ENCODE data around the gene ACKR2. TPM values are rescaled to one million over a fixed set of nuclear protein-coding genes. Genes with fewer than 3 reads are reported as not detected.

Gene ACKR2
- total RNA-seq, 1 experiment from 2014 or later = not detected

GRCh38 chr3:42873221-42873982 lies 64.2 kb downstream of the ACKR2 start:
- no peak overlapping the region for H3K4me3 Mint-ChIP-seq
- Histone ChIP-seq H4K5ac (ENCODE audit: insufficient read length, low read depth, low read length) (no peak overlapping the region), H3K27me3 (ENCODE audit: insufficient read depth, low read length) (no peaks in the 10 kb centered on the region), H2BK5ac (ENCODE audit: insufficient read length, low read length) (no peak overlapping the region), H3K23ac (ENCODE audit: insufficient read length, low read depth, low read length) (no peak overlapping the region), H3K9ac (ENCODE audit: extremely low read depth, insufficient read length, low read length) (no peak overlapping the region), H2BK15ac (ENCODE audit: low read depth, low read length) (no peak overlapping the region), H2BK20ac (ENCODE audit: low read depth, low read length, poor library complexity, severe bottlenecking) (no peak overlapping the region), H3K79me1 (ENCODE audit: insufficient read depth, low read depth, low read length, poor library complexity, severe bottlenecking) (no peaks in the 10 kb centered on the region), H3K23me2 (ENCODE audit: insufficient read length, low read depth, low read length, poor library complexity, severe bottlenecking) (no peaks in the 10 kb centered on the region), H2BK120ac (ENCODE audit: low read depth, low read length, poor library complexity, severe bottlenecking) (no peak overlapping the region), H3K79me2 (ENCODE audit: insufficient read depth, low read length) (no peaks in the 10 kb centered on the region), H2AFZ (ENCODE audit: low read length) (no peak overlapping the region), H3K9me3 (ENCODE audit: control insufficient read depth, low read depth, low read length) (no peaks in the 10 kb centered on the region), H3K27ac (ENCODE audit: insufficient read length, low read depth, low read length) (no peak overlapping the region), H3K4me2 (ENCODE audit: insufficient read depth, insufficient read length, low read length) (no peak overlapping the region), H3K14ac (ENCODE audit: insufficient read depth, low read length) (no peak overlapping the region), H2AK5ac (ENCODE audit: insufficient read length, low read length) (no peak overlapping the region), H3K56ac (ENCODE audit: insufficient read length, low read depth, low read length) (no peak overlapping the region), H3K4ac (ENCODE audit: low read depth, low read length) (no peak overlapping the region), H2BK12ac (ENCODE audit: insufficient read length, low read depth, low read length) (no peak overlapping the region), H4K91ac (ENCODE audit: insufficient read length, low read depth, low read length) (no peak overlapping the region), H3K4me1 (ENCODE audit: insufficient read depth, low read length) (no peaks in the 10 kb centered on the region), H4K20me1 (ENCODE audit: control insufficient read depth, insufficient read depth, insufficient read length) (no peaks in the 10 kb centered on the region), H3K18ac (ENCODE audit: insufficient read length, low read depth, low read length) (no peak overlapping the region), H4K8ac (replicated peaks; ENCODE audit: insufficient read length, low read depth, low read length) (no peak overlapping the region), H3T11ph (ENCODE audit: low read length) (no peak overlapping the region)
- H3K27me3 Mint-ChIP-seq (ENCODE audit: low read depth) = peaks cover 7% of the 10 kb centered on the region
- no CpG with 5 or more reads among the region's 9 CpGs for WGBS (ENCODE audit: extremely low coverage, insufficient read length, low lambda C conversion rate)
- no peaks in the 10 kb centered on the region for H3K4me1 Mint-ChIP-seq
- H3K36me3 Mint-ChIP-seq (ENCODE audit: insufficient read depth in 1 of 3, low read depth in 3 of 3) = no peaks in the 10 kb centered on the region
- H3K27ac Mint-ChIP-seq = peak overlapping the region in 1 of 3 experiments; percentile 38; a peak in 1 of 7 replicates
- H3K9me3 Mint-ChIP-seq = no peaks in the 10 kb centered on the region
- no peak for DNase-seq
- no peak for TF ChIP-seq CTCF (conservative IDR thresholded peaks at IDR 0.05)
